ENCODE data around the gene PPP1CB.
"Not testable (repeated sequence)": the region's sequence is repeated elsewhere in the genome, so short reads cannot be mapped to it uniquely, and the experiment has no call there.

The PPP1CB gene

DNA sequence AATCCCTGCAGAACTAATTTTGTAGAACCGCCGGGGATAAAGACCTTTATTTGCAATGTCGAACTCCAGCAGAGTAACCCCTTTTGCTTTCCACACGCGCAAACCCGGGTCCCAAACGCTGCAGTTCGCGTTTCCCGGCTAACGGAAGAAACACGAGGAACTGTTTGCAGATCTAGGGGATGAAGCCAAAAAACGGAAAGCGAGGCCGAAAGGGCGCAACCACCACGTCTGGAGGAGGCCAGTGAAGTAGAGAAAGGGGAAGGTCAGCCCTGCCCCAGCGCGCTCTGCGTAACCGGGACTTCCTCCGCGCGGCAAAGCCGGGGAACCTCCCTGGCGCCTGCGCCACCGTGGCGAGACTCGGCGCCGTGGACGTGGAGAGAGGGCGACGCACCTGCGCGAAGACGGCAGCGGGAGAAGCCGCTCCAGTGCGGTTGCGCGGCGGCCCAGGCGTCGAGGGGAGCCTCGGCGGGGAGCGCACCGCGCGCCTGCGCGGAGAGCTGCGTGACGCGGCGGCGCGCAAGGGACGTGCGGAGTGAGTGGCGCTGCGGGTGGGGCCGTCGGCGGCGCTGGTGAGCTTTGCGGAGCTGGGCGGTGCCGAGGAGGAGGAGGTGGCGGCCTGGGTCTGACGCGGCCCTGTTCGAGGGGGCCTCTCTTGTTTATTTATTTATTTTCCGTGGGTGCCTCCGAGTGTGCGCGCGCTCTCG lies at the start of gene PPP1CB:
PPP1CB (plus strand) TSS at position 579 of the 704 bp plus-strand sequence. CDS start 295 bp downstream, outside the sequence.
- peak; percentile 97 for DNase-seq

- no peak for DNase-seq
These were observed 49.2 kb upstream of the PPP1CB start for GRCh38 chr2:28702415-28702861.

- DNase-seq = no peak
These were observed 48.8 kb upstream of the PPP1CB start for GRCh38 chr2:28702878-28703277.

- no peak for DNase-seq
These were observed 47.0 kb upstream of the PPP1CB start for GRCh38 chr2:28704621-28705020.

GRCh38 chr2:28705751-28706440 lies 45.7 kb upstream of the PPP1CB start:
- DNase-seq = no peak

- no peak for DNase-seq
These were observed 44.0 kb upstream of the PPP1CB start for GRCh38 chr2:28707592-28707991.

DNA sequence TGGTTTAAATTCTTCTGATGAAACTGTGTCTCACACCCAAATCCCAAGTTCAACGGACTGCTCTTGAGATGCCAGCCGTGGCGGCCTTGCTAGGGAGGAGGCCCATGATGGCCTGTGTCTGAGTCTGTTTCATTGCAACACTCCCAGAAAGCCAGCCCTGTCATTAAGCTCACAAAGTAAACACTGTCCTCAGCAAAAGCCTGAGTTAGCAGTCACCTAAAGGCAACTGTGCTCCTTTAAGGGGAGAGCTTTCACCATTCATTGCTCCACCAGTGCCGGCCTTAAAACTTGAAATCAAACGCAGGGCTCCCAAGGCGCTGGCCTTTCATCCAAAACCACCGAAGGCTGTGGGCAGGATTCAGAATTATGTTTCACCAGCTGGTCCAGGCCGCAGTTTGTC lies 42.5 kb upstream of the PPP1CB start:
- no peak for DNase-seq

- DNase-seq = no peak
These were observed 41.1 kb upstream of the PPP1CB start for GRCh38 chr2:28710545-28710944.

DNA sequence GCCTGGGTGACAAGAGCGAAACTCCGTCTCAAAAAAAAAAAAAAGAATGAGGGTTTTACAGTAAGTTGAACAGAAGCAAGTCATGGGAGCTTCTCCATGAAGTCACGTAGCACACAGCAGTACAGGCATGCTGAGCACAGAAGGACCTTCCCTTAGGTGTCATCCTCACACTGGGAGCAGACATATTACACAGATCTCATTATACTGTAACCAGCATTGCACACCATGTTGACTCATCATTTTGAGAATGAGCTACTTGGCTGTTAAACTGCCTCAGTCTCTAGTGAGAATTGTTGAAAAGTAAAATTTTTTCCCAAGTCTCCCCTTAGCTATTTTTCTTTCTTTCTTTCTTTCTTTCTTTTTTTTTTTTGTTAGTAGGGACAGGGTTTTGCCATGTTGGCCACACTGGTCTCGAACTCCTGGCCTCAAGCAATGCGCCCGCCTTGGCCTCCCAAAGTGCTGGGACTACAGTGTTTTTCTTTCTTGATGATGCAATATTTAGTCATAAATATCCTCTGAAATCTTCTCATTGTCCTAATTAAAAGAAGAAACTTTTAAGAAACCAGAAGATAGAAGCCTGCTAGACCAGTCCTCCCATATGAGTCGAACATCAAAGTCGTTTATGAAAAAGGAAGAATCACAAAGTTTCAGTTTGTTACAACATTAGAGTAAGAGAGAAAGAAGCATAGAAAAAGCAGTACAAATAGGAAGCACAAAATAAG lies 37.9 kb upstream of the PPP1CB start:
- no peak for DNase-seq

- no peak for DNase-seq
These were observed 35.3 kb upstream of the PPP1CB start for GRCh38 chr2:28716265-28716865.

- DNase-seq = no peak
These were observed 34.3 kb upstream of the PPP1CB start for GRCh38 chr2:28717339-28717758.

GRCh38 chr2:28720345-28720744 lies 31.3 kb upstream of the PPP1CB start:
- no peak for DNase-seq

DNA sequence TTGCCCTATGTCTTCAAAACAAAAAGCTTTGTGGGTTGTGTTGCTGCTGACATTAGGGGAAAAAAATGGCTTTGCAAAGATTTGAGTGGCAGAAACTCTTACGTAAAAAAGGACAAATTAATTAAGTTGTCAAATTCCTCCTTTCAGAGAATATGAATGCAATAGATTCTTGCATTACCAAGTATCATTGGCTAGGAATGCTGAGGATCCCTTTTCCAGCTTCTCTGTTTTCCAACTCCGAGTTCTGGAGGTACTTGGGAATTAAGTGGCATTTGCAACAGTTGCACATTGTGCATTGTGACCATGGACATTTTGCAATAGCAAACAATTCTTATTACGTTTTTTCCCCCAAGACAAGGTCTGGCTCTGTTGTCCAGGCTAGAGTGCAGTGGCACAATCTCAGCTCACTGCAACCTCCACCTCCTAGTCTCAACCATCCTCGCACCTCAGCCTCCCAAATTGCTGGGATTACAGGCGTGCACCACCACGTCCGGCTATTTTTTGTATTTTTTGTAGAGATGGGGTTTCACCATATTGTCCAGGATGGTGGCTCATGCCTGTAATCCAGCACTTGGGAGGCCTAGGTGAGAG lies 29.9 kb upstream of the PPP1CB start:
- DNase-seq = no peak

GRCh38 chr2:28725021-28725711 lies 26.5 kb upstream of the PPP1CB start:
- DNase-seq = no peak

GRCh38 chr2:28726177-28726576 lies 25.5 kb upstream of the PPP1CB start:
- DNase-seq = no peak

- DNase-seq = no peak
These were observed 21.9 kb upstream of the PPP1CB start for GRCh38 chr2:28729698-28730097.

- no peak for DNase-seq
These were observed 20.9 kb upstream of the PPP1CB start for GRCh38 chr2:28730641-28731146.

DNA sequence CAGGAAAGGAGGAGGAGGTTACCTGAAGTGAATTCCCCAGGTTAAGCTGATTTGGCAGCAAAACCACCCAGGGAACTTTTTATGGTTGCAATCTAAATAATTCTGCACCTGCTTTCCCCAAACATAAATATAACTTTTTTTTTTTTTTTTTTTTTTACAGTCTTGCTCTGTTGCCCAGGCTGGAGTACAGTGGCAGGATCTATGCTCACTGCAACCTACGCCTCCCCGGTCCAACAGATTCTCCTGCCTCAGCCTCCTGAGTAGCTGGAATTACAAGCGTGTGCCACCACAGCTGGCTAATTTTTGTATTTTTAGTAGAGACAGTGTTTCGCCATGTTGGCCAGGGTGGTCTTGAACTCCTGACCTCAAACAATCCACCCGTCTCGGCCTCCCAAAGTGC lies 16.1 kb upstream of the PPP1CB start:
- DNase-seq = no peak

GRCh38 chr2:28736034-28736433 lies 15.6 kb upstream of the PPP1CB start:
- no peak for DNase-seq

DNA sequence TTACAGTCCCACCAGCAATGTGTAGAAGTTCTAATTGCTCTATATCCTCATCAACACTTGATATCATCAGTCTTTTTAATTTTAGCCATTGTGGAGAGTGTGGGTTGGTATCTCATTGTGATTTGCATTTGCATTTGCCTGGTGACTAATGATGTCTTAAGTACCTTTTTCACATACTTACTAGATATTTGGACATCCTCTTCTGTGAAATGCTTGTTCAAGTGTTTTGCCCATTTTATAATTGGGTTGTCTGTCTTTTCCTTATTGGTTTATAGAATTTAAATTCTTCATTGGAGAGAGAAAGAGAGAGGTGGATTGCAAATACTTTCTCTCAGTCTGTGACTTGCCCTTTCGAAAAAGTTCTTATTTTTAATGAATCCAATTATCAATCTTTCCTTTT lies 14.0 kb upstream of the PPP1CB start:
- DNase-seq = no peak

GRCh38 chr2:28742619-28743018 lies 9.0 kb upstream of the PPP1CB start:
- not testable (repeated sequence) for DNase-seq

- no peak for DNase-seq
These were observed 6.4 kb upstream of the PPP1CB start for GRCh38 chr2:28745225-28745624.
